Measurements from ENCODE around the gene TAF12.

- TF ChIP-seq SIN3A (IDR thresholded peaks at IDR 0.05; ENCODE audit: borderline replicate concordance, insufficient read depth, low read length) (no peak), POLR2AphosphoS5 (IDR thresholded peaks at IDR 0.05; ENCODE audit: low read depth, low read length) (no peak)
- TF ChIP-seq, protein P1, sequence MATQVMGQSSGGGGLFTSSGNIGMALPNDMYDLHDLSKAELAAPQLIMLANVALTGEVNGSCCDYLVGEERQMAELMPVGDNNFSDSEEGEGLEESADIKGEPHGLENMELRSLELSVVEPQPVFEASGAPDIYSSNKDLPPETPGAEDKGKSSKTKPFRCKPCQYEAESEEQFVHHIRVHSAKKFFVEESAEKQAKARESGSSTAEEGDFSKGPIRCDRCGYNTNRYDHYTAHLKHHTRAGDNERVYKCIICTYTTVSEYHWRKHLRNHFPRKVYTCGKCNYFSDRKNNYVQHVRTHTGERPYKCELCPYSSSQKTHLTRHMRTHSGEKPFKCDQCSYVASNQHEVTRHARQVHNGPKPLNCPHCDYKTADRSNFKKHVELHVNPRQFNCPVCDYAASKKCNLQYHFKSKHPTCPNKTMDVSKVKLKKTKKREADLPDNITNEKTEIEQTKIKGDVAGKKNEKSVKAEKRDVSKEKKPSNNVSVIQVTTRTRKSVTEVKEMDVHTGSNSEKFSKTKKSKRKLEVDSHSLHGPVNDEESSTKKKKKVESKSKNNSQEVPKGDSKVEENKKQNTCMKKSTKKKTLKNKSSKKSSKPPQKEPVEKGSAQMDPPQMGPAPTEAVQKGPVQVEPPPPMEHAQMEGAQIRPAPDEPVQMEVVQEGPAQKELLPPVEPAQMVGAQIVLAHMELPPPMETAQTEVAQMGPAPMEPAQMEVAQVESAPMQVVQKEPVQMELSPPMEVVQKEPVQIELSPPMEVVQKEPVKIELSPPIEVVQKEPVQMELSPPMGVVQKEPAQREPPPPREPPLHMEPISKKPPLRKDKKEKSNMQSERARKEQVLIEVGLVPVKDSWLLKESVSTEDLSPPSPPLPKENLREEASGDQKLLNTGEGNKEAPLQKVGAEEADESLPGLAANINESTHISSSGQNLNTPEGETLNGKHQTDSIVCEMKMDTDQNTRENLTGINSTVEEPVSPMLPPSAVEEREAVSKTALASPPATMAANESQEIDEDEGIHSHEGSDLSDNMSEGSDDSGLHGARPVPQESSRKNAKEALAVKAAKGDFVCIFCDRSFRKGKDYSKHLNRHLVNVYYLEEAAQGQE (IDR thresholded peaks at IDR 0.05; ENCODE audit: insufficient read depth in 1 of 2, low read depth in 2 of 2, low read length in 2 of 2), result no peak
Measured at GRCh38 chr1:28644494-28644893, 1.6 kb upstream of the TAF12 start.

Measured in PFSK-1 (cell line).